HepG2 (cell line): Measurements from ENCODE around the gene PTCD1. TPM values are rescaled to one million over a fixed set of nuclear protein-coding genes. Genes with fewer than 3 reads are reported as not detected.

Experiments used
- AGO1 ChIP-seq: fragments of 200-400 bp; formaldehyde crosslinking; IDR thresholded peaks from 2 replicates; pipeline ENCODE4 v1.6.1; 2017; ENCODE audit warnings: mild to moderate bottlenecking, low read depth, low read length, moderate library complexity; ENCODE audit not compliant: poor library complexity, severe bottlenecking
- ATF4 ChIP-seq, 2 experiments: fragments of 450-650 bp in 1 of 2; sonication (generic) in 1 of 2; formaldehyde crosslinking; IDR thresholded peaks; 2 replicates each; pipeline versions ENCODE4 v1.5.0 to v1.8.0; 2020 to 2022; ENCODE audit warnings: mild to moderate bottlenecking in 1 of 2, missing genetic modification reagents in 1 of 2
- ATF5 ChIP-seq: sonication (generic); formaldehyde crosslinking; IDR thresholded peaks from 2 replicates; pipeline ENCODE4 v1.4.0; 2020; ENCODE audit warnings: mild to moderate bottlenecking, low read depth, missing genetic modification reagents
- BRD4 ChIP-seq: sonication (generic); formaldehyde crosslinking; IDR thresholded peaks from 2 replicates; pipeline ENCODE4 v1.4.0; 2020; ENCODE audit warnings: missing genetic modification reagents
- CHCHD3 ChIP-seq: sonication (generic); formaldehyde crosslinking; IDR thresholded peaks from 2 replicates; pipeline ENCODE4 v1.8.0; 2022; ENCODE audit warnings: mild to moderate bottlenecking, missing genetic modification reagents, moderate library complexity
- FOSL1 ChIP-seq: sonication (generic); formaldehyde crosslinking; IDR thresholded peaks from 2 replicates; pipeline ENCODE4 v1.9.0; 2021; ENCODE audit warnings: missing genetic modification reagents, borderline replicate concordance
- GATA4 ChIP-seq: sonication (generic); IDR thresholded peaks from 2 replicates; pipeline ENCODE4 v1.6.1; 2016; ENCODE audit warnings: antibody characterized with exemption, low read depth, borderline replicate concordance
- GLI4 ChIP-seq: sonication (generic); formaldehyde crosslinking; IDR thresholded peaks from 2 replicates; pipeline ENCODE4 v1.5.1; 2020; ENCODE audit warnings: missing genetic modification reagents, mild to moderate bottlenecking, moderate library complexity, borderline replicate concordance
- KLF9 ChIP-seq: IDR thresholded peaks from 2 replicates; pipeline ENCODE4 v1.6.1; 2016; ENCODE audit warnings: low read depth
- MED1 ChIP-seq: sonication (generic); formaldehyde crosslinking; IDR thresholded peaks from 2 replicates; pipeline ENCODE4 v1.4.0; 2020; ENCODE audit warnings: missing genetic modification reagents
- TARDBP ChIP-seq: sonication (generic); formaldehyde crosslinking; IDR thresholded peaks from 2 replicates; pipeline ENCODE4 v1.8.0; 2022; ENCODE audit warnings: mild to moderate bottlenecking, missing genetic modification reagents
- TRAFD1 ChIP-seq: sonication (generic); formaldehyde crosslinking; IDR thresholded peaks from 2 replicates; pipeline ENCODE4 v1.5.1; 2020; ENCODE audit warnings: missing genetic modification reagents, mild to moderate bottlenecking, borderline replicate concordance
- ZEB1 ChIP-seq: IDR thresholded peaks from 2 replicates; pipeline ENCODE4 v1.6.1; 2012; ENCODE audit warnings: mild to moderate bottlenecking, low read depth, inconsistent platforms; ENCODE audit not compliant: insufficient replicate concordance
- ZFY ChIP-seq: sonication (generic); formaldehyde crosslinking; IDR thresholded peaks from 2 replicates; pipeline ENCODE4 v1.4.0; 2020; ENCODE audit warnings: missing genetic modification reagents
- ZKSCAN1 ChIP-seq: fragments of 150-350 bp; IDR thresholded peaks from 2 replicates; pipeline ENCODE4 v1.6.1; 2014; ENCODE audit warnings: low read length
- ZMYM2 ChIP-seq: sonication (generic); formaldehyde crosslinking; IDR thresholded peaks from 2 replicates; pipeline ENCODE4 v1.8.0; 2022; ENCODE audit warnings: mild to moderate bottlenecking, missing genetic modification reagents
- ZNF343 ChIP-seq: sonication (generic); formaldehyde crosslinking; IDR thresholded peaks from 2 replicates; pipeline ENCODE4 v1.4.0; 2020; ENCODE audit warnings: mild to moderate bottlenecking, missing genetic modification reagents
- ZNF557 ChIP-seq: sonication (generic); formaldehyde crosslinking; IDR thresholded peaks from 2 replicates; pipeline ENCODE4 v1.4.0; 2020; ENCODE audit warnings: missing genetic modification reagents
- ZNF639 ChIP-seq: conservative IDR thresholded peaks from 2 replicates; pipeline ENCODE4 v1.6.1; 2018; ENCODE audit warnings: missing genetic modification reagents
- ZNF674 ChIP-seq: sonication (generic); formaldehyde crosslinking; IDR thresholded peaks from 2 replicates; pipeline ENCODE4 v1.5.0; 2020; ENCODE audit warnings: low read depth, mild to moderate bottlenecking, missing genetic modification reagents
- ZNF766 ChIP-seq: sonication (generic); formaldehyde crosslinking; IDR thresholded peaks from 2 replicates; pipeline ENCODE4 v1.5.0; 2020; ENCODE audit warnings: missing genetic modification reagents, borderline replicate concordance
- ZNF777 ChIP-seq: sonication (generic); formaldehyde crosslinking; IDR thresholded peaks from 2 replicates; pipeline ENCODE4 v1.4.0; 2020; ENCODE audit warnings: missing genetic modification reagents
- ZNF879 ChIP-seq: sonication (generic); formaldehyde crosslinking; IDR thresholded peaks from 2 replicates; pipeline ENCODE4 v1.8.1; 2023; ENCODE audit warnings: missing genetic modification reagents
- ZSCAN5A ChIP-seq: sonication (generic); formaldehyde crosslinking; IDR thresholded peaks from 2 replicates; pipeline ENCODE4 v1.8.0; 2022; ENCODE audit warnings: mild to moderate bottlenecking, missing genetic modification reagents, borderline replicate concordance
- polyA plus RNA-seq, 8 experiments: library from polyadenylated mRNA; depleted of rRNA in 3 of 8; stranded (reverse) in 7 of 8; unstranded in 1 of 8; fragments of >200 nt; fragmentation: Illumina TruSeq in 4 of 8; extraction: Trizol in 4 of 8; gene quantifications; 2 replicates each; pipeline versions ENCODE4 v1.2.1 to v1.2.3, GENCODE V29; 2011 to 2016; ENCODE audit warnings: low read depth in 4 of 8, missing spikeins in 1 of 8, mixed read lengths in 1 of 8; ENCODE audit not compliant: insufficient read depth in 1 of 8
- total RNA-seq, 5 experiments: library from RNA; depleted of rRNA; stranded (reverse); fragments of >200 nt; fragmentation: Illumina TruSeq; extraction: Trizol; gene quantifications; 2 replicates each; pipeline ENCODE4 v1.2.3, GENCODE V29; 2016; ENCODE audit warnings: low read depth in 1 of 5

PTCD1 gene
- total and polyA plus RNA-seq, 2 of the 13 experiments (the other 11 are each of a cell fraction or from before 2014, with no cell fraction given): 3.0 to 8.4 TPM

GRCh38 chr7:99438573-99439480 lies at the start of gene PTCD1, which contains the start of gene CPSF4 (continued):
- TF ChIP-seq ATF4 (CRISPR knock-in tag; IDR thresholded peaks at IDR 0.05): peak in 1 of 2 experiments; percentile 72; a peak in 1 of 4 replicates
- TF ChIP-seq GLI4 (CRISPR knock-in tag): 0 out of 2 replicates have a peak, but pooled peaks have one; percentile 31
- no peak for TF ChIP-seq ATF5 (CRISPR knock-in tag)
- peak; percentile 60 for TF ChIP-seq GATA4
- no peak for TF ChIP-seq ZEB1
- no peak; the same call in 1 of the 2 replicates for TF ChIP-seq ZNF879 (CRISPR knock-in tag)
- no peak for TF ChIP-seq ZMYM2 (CRISPR knock-in tag)
- TF ChIP-seq AGO1: peak; percentile 83
- TF ChIP-seq ZNF343: no peak
- TF ChIP-seq TRAFD1 (CRISPR knock-in tag): no peak
- TF ChIP-seq CHCHD3 (CRISPR knock-in tag): no peak
- TF ChIP-seq ZNF639 (CRISPR knock-in tag): peak; percentile 95
- TF ChIP-seq ZKSCAN1: no peak
- TF ChIP-seq ZSCAN5A (CRISPR knock-in tag): peak; percentile 34; the same call in 1 of the 2 replicates
- TF ChIP-seq FOSL1 (CRISPR knock-in tag): no peak
- TF ChIP-seq ZFY (CRISPR knock-in tag): peak; percentile 79
- TF ChIP-seq KLF9 (CRISPR knock-in tag): peak; percentile 3; the same call in 1 of the 2 replicates
- TF ChIP-seq ZNF766: 0 out of 2 replicates have a peak, but pooled peaks have one; percentile 29
- TF ChIP-seq BRD4 (CRISPR knock-in tag): no peak
- TF ChIP-seq TARDBP: peak; percentile 95
- peak; percentile 62 for TF ChIP-seq MED1
- TF ChIP-seq ZNF557 (CRISPR knock-in tag): no peak
- TF ChIP-seq ZNF674: 0 out of 2 replicates have a peak, but pooled peaks have one; percentile 62
- peak; percentile 54; the same call in 1 of the 2 replicates for TF ChIP-seq ZNF777 (CRISPR knock-in tag)
